Erythroblast (primary cell): ENCODE data around the gene C1GALT1.
"Not testable (repeated sequence)": the region's sequence is repeated elsewhere in the genome, so short reads cannot be mapped to it uniquely, and the experiment has no call there.

Experiments
- DNase-seq, 2 experiments: peaks; one replicate each; lab custom pipeline; 2025; lab: John Stamatoyannopoulos, UW
- GATA1 ChIP-seq: IDR thresholded peaks from 2 replicates; pipeline ENCODE4 v1.6.1; 2011; ENCODE audit warnings: low read depth, mild to moderate bottlenecking, control low read depth, low read length, moderate library complexity
- POLR2A ChIP-seq: IDR thresholded peaks from 2 replicates; pipeline ENCODE4 v1.6.1; 2011; ENCODE audit warnings: mild to moderate bottlenecking, low read length

C1GALT1 gene

GRCh38 chr7:7182156-7183060, at the start of gene C1GALT1:
Gene C1GALT1 (plus strand): TSS chr7:7182544. CDS start chr7:7234320, 51,776 bp downstream.
- DNase-seq = peak; percentile 99
- TF ChIP-seq GATA1 (no peak), POLR2A (peak; percentile 98)

GRCh38 chr7:7134046-7134445, 48.3 kb upstream of the C1GALT1 start:
- DNase-seq = no peak
- no peak for TF ChIP-seq GATA1
- TF ChIP-seq POLR2A = no peak

- no peak for DNase-seq
- TF ChIP-seq GATA1 (no peak), POLR2A (no peak)
These were observed 47.3 kb upstream of the C1GALT1 start for GRCh38 chr7:7135074-7135473.

- DNase-seq = peak in 1 of 2 experiments; percentile 73
These were observed 46.4 kb upstream of the C1GALT1 start for GRCh38 chr7:7135924-7136323.

- TF ChIP-seq GATA1 (no peak), POLR2A (no peak)
These were observed 45.6 kb upstream of the C1GALT1 start for GRCh38 chr7:7136466-7137381.

GRCh38 chr7:7138897-7139296, 43.4 kb upstream of the C1GALT1 start:
- TF ChIP-seq POLR2A = no peak
- DNase-seq = no peak

More at GRCh38 chr7:7136466-7137381, 45.6 kb upstream of the C1GALT1 start:
- peak; percentile 70 to 84 for DNase-seq

- not testable (repeated sequence) for DNase-seq
These were observed 38.9 kb upstream of the C1GALT1 start for GRCh38 chr7:7143404-7143803.

GRCh38 chr7:7145151-7145550, 37.2 kb upstream of the C1GALT1 start:
- not testable (repeated sequence) for DNase-seq

- TF ChIP-seq POLR2A (no peak), GATA1 (no peak)
- DNase-seq = no peak
These were observed 35.5 kb upstream of the C1GALT1 start for GRCh38 chr7:7146837-7147236.

- TF ChIP-seq POLR2A (peak; percentile 62), GATA1 (no peak)
- DNase-seq = peak; percentile 80 to 86
These were observed 33.4 kb upstream of the C1GALT1 start for GRCh38 chr7:7148798-7149481.

- no peak for TF ChIP-seq GATA1
- TF ChIP-seq POLR2A = no peak
- no peak for DNase-seq
These were observed 31.1 kb upstream of the C1GALT1 start for GRCh38 chr7:7151285-7151684.

- TF ChIP-seq GATA1 (no peak), POLR2A (no peak)
- no peak for DNase-seq
These were observed 30.5 kb upstream of the C1GALT1 start for GRCh38 chr7:7151865-7152264.

- no peak for DNase-seq
- no peak for TF ChIP-seq GATA1
- TF ChIP-seq POLR2A = no peak
These were observed 30.0 kb upstream of the C1GALT1 start for GRCh38 chr7:7152315-7152714.

GRCh38 chr7:7154355-7154754, 28.0 kb upstream of the C1GALT1 start:
- DNase-seq = not testable (repeated sequence)
